CD8-positive, alpha-beta memory T cell (primary cell): ENCODE measurements around the gene PEX11B. TPM values are rescaled to one million over a fixed set of nuclear protein-coding genes. Genes with fewer than 3 reads are reported as not detected.

ENCODE experiments used
- CTCF ChIA-PET: fragments of 350-600 bp; sonication (Branson Sonifier 250); formaldehyde crosslinking; loops from one replicate; lab custom pipeline; 2021; ENCODE audit warnings: antibody characterized with exemption; lab: Charles Lee
- POLR2A ChIA-PET: fragments of 350-600 bp; sonication (Branson Sonifier 250); formaldehyde crosslinking; loops from one replicate; lab custom pipeline; 2021; ENCODE audit warnings: antibody characterized with exemption; lab: Charles Lee
- DNase-seq, 5 donors: peaks; one replicate each; pipeline versions ENCODE4 v3.0.0 to v3.0.0-alpha.2; 2020 to 2022; ENCODE audit warnings: mixed read lengths in 1 of 5
- H3K27ac ChIP-seq: one replicate; pipeline ENCODE4 v1.7.0; 2013; ENCODE audit warnings: low read depth, mild to moderate bottlenecking, low read length, moderate library complexity
- H3K27me3 ChIP-seq: 2 replicates; pipeline ENCODE4 v1.7.0; 2013; ENCODE audit warnings: low read length, mild to moderate bottlenecking; ENCODE audit not compliant: insufficient read depth, poor library complexity, severe bottlenecking
- H3K36me3 ChIP-seq: 2 replicates; pipeline ENCODE4 v1.7.0; 2013; ENCODE audit warnings: mild to moderate bottlenecking, low read length, moderate library complexity; ENCODE audit not compliant: insufficient read depth
- H3K4me1 ChIP-seq: 2 replicates; pipeline ENCODE4 v1.7.0; 2013; ENCODE audit warnings: mild to moderate bottlenecking, low read length, moderate library complexity; ENCODE audit not compliant: insufficient read depth
- H3K4me3 ChIP-seq: 2 replicates; pipeline ENCODE4 v1.7.0; 2013; ENCODE audit warnings: mild to moderate bottlenecking, low read length
- H3K9me3 ChIP-seq: 2 replicates; pipeline ENCODE4 v1.7.0; 2013; ENCODE audit warnings: mild to moderate bottlenecking, low read length
- H3K27ac Mint-ChIP-seq, 8 donors: one replicate each; pipeline ENCODE4 v1.8.0; 2020 to 2021; ENCODE audit warnings: mixed read lengths in 8 of 8, mild to moderate bottlenecking in 6 of 8, inconsistent platforms in 3 of 8, moderate library complexity in 3 of 8
- H3K27me3 Mint-ChIP-seq, 2 donors: one replicate each; pipeline ENCODE4 v1.8.0; 2020 to 2021; ENCODE audit warnings: mixed read lengths in 2 of 2, mild to moderate bottlenecking in 1 of 2, moderate library complexity in 1 of 2
- H3K36me3 Mint-ChIP-seq, 3 donors: one replicate each; pipeline ENCODE4 v1.8.0; 2020 to 2021; ENCODE audit warnings: mixed read lengths in 3 of 3, inconsistent platforms in 1 of 3, mild to moderate bottlenecking in 1 of 3
- H3K4me1 Mint-ChIP-seq, 3 donors: one replicate each; pipeline ENCODE4 v1.8.0; 2020 to 2021; ENCODE audit warnings: mixed read lengths in 3 of 3, inconsistent platforms in 1 of 3, mild to moderate bottlenecking in 1 of 3
- H3K4me3 Mint-ChIP-seq, 7 donors: one replicate each; pipeline ENCODE4 v1.8.0; 2020 to 2021; ENCODE audit warnings: mixed read lengths in 7 of 7, mild to moderate bottlenecking in 6 of 7, moderate library complexity in 4 of 7, inconsistent platforms in 2 of 7
- H3K9me3 Mint-ChIP-seq, 5 donors: one replicate each; pipeline ENCODE4 v1.8.0; 2020 to 2022; ENCODE audit warnings: mixed read lengths in 5 of 5, mild to moderate bottlenecking in 3 of 5, moderate library complexity in 2 of 5, inconsistent platforms in 1 of 5
- polyA plus RNA-seq: library from polyadenylated mRNA; unstranded; fragments of 300-500 nt; fragmentation: Illumina TruSeq; gene quantifications from one replicate; pipeline ENCODE4 v1.2.3, GENCODE V29; 2021
- total RNA-seq, 2 experiments: library from RNA; stranded (reverse); gene quantifications; one replicate each; pipeline ENCODE4 v1.2.3, GENCODE V29; 2021

PEX11B gene
- total and polyA plus RNA-seq, 3 experiments from 2014 or later, result 42.0 to 46.9 (median 43.1) TPM

DNA sequence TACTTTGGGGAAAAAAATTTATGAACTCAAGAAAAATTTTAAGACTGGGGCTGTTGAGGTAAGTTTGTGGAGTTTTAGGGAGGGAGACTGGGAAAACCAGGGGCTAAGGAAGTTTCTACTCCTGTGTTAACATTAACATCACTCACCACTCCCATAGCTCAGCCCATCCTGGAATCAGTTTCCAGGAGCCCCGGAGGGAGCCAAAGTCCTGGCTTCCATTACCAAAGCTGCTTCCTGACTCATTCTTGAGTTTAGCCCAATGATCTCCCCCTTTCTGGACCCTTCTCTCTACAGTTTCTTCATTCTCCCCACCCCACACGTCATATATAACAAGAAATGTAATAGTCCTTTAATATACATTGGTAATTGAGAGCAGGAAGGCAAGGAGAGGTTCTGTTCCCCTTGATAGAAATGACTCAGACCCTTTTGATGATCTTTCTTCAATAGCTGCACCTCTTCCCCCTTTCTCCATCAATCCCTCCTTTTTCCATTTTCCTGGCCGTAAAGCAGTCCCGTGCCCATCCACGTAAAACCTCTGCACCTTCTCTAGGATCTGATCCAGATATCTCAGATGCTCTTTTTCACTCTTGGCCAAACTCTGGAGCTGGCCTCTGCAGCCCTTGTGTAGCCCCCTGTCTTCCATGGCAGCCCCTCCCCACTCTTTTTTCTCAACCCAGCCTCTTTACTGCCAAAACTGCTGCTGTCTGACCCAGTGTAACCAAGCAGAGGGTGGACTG, 55.1 kb downstream of the PEX11B start:
- Histone ChIP-seq H3K36me3 (no peaks in the 10 kb centered on the region), H3K4me3 (no peak overlapping the region), H3K9me3 (no peaks in the 10 kb centered on the region), H3K4me1 (peaks cover 4% of the 10 kb centered on the region), H3K27me3 (no peaks in the 10 kb centered on the region), H3K27ac (no peak overlapping the region)
- peaks cover under 1 to 6% (median 3%) of the 10 kb centered on the region in 3 donors for H3K4me1 Mint-ChIP-seq
- H3K4me3 Mint-ChIP-seq, result peak overlapping the region in 1 of 7 donors; percentile 75
- DNase-seq, result no peak
- peaks cover 0 to 7% (median 3%) of the 10 kb centered on the region in 3 donors for H3K36me3 Mint-ChIP-seq
- ChIA-PET POLR2A (no interaction called here), CTCF (interaction anchor here (1.4 to 10.2 kb wide), 2 partner anchors 9 to 16 kb away, joined by 5 to 160 read pairs; partner anchors contain the start of gene NUDT17)
- no peaks in the 10 kb centered on the region for H3K9me3 Mint-ChIP-seq
- peaks cover 4 to 5% of the 10 kb centered on the region in 2 donors for H3K27me3 Mint-ChIP-seq
- H3K27ac Mint-ChIP-seq, result no peak overlapping the region

Other genes with a start within 250 kb of the PEX11B start
- gene PDZK1, start 211.3 kb downstream of the PEX11B start, total RNA-seq, result not detected
- 0.53 TPM for gene PDZK1, start 211.3 kb downstream of the PEX11B start, polyA plus RNA-seq
- 10 to 100 TPM; 22.3 to 24.6 TPM for gene CD160, start 199.2 kb downstream of the PEX11B start, total RNA-seq
- 31.6 TPM for gene CD160, start 199.2 kb downstream of the PEX11B start, polyA plus RNA-seq
- gene RNF115, start 94.6 kb downstream of the PEX11B start, total RNA-seq, result 10 to 100 TPM; 16.9 to 17.8 TPM
- gene RNF115, start 94.6 kb downstream of the PEX11B start, polyA plus RNA-seq, result 9.1 TPM
- gene POLR3C, start 94.5 kb downstream of the PEX11B start, total RNA-seq, result 10 to 100 TPM; 53.1 to 54.1 TPM
- 47.5 TPM for gene POLR3C, start 94.5 kb downstream of the PEX11B start, polyA plus RNA-seq
- 1 to 10 TPM; 1.6 to 2.2 TPM for gene NUDT17, start 73.1 kb downstream of the PEX11B start, total RNA-seq
- gene NUDT17, start 73.1 kb downstream of the PEX11B start, polyA plus RNA-seq, result 2.8 TPM
- 10 to 100 TPM; 16.7 to 18.3 TPM for gene PIAS3, start 59.6 kb downstream of the PEX11B start, total RNA-seq
- 21.2 TPM for gene PIAS3, start 59.6 kb downstream of the PEX11B start, polyA plus RNA-seq
- gene ANKRD35, start 32.9 kb downstream of the PEX11B start, total RNA-seq, result 1 to 10 TPM in 1 of 2 experiments, under 1 TPM in 1; 0.80 to 1.0 TPM
- 1.3 TPM for gene ANKRD35, start 32.9 kb downstream of the PEX11B start, polyA plus RNA-seq
- gene ITGA10, start 8.7 kb downstream of the PEX11B start, total RNA-seq, result 1 to 10 TPM; 2.2 to 3.4 TPM
- gene ITGA10, start 8.7 kb downstream of the PEX11B start, polyA plus RNA-seq, result not detected
- gene RBM8A, start 8.8 kb upstream of the PEX11B start, total RNA-seq, result 100 to 1,000 TPM; 387 to 397 TPM
- gene RBM8A, start 8.8 kb upstream of the PEX11B start, polyA plus RNA-seq, result 192 TPM
- 10 to 100 TPM; 41.8 to 42.6 TPM for gene LIX1L, start 39.3 kb upstream of the PEX11B start, total RNA-seq
- 33.5 TPM for gene LIX1L, start 39.3 kb upstream of the PEX11B start, polyA plus RNA-seq
- gene ANKRD34A, start 45.9 kb upstream of the PEX11B start, total RNA-seq, result 1 to 10 TPM; 6.9 to 8.7 TPM
- gene ANKRD34A, start 45.9 kb upstream of the PEX11B start, polyA plus RNA-seq, result 0.97 TPM
- gene POLR3GL, start 46.0 kb upstream of the PEX11B start, total RNA-seq, result 10 to 100 TPM; 21.6 to 22.8 TPM
- 103 TPM for gene POLR3GL, start 46.0 kb upstream of the PEX11B start, polyA plus RNA-seq
- 100 to 1,000 TPM; 167 to 170 TPM for gene TXNIP, start 77.9 kb upstream of the PEX11B start, total RNA-seq
- 4,579 TPM for gene TXNIP, start 77.9 kb upstream of the PEX11B start, polyA plus RNA-seq
- gene HJV, start 103.0 kb upstream of the PEX11B start, total RNA-seq, result not detected
- gene HJV, start 103.0 kb upstream of the PEX11B start, polyA plus RNA-seq, result not detected
- gene NBPF10, start 226.1 kb upstream of the PEX11B start, total RNA-seq, result under 1 TPM; 0.85 to 0.89 TPM
- 0.12 TPM for gene NBPF10, start 226.1 kb upstream of the PEX11B start, polyA plus RNA-seq